H1 (cell line): ENCODE measurements around the gene ANXA8. TPM values are rescaled to one million over a fixed set of nuclear protein-coding genes. Genes with fewer than 3 reads are reported as not detected.

Experiments used
- CTCF ChIA-PET: fragments of 300-600 bp; sonication (Branson Sonifier 250); formaldehyde crosslinking; loops from one replicate; lab custom pipeline; 2021; ENCODE audit not compliant: partially characterized antibody; lab: Charles Lee
- POLR2A ChIA-PET: fragments of 300-600 bp; sonication (Branson Sonifier 250); formaldehyde crosslinking; loops from one replicate; lab custom pipeline; 2021; ENCODE audit warnings: inconsistent platforms; ENCODE audit not compliant: partially characterized antibody; lab: Charles Lee
- DNase-seq, 2 experiments: peaks; one replicate each; pipeline versions ENCODE4 v3.0.0 to v3.0.0-alpha.2; 2010 to 2022; ENCODE audit warnings: low spot score in 2 of 2, low read depth in 1 of 2, mixed read lengths in 1 of 2
- FAIRE-seq: peaks from 2 replicates; lab custom pipeline; 2011; peaks lifted over from hg19 to GRCh38; lab: Jason Lieb, UNC
- H2AFZ ChIP-seq: 2 replicates; pipeline ENCODE4 v1.8.1; 2012; ENCODE audit warnings: low read length, inconsistent platforms
- H2AK5ac ChIP-seq: 2 replicates; pipeline ENCODE4 v1.6.1; 2013; ENCODE audit warnings: low read depth, low read length
- H2BK120ac ChIP-seq: replicated peaks from 2 replicates; pipeline ENCODE3; 2013; ENCODE audit warnings: low read depth, low read length, inconsistent platforms
- H2BK12ac ChIP-seq: 2 replicates; pipeline ENCODE4 v1.6.1; 2013; ENCODE audit warnings: low read depth, low read length
- H2BK15ac ChIP-seq: 2 replicates; pipeline ENCODE4 v1.6.1; 2013; ENCODE audit warnings: low read length
- H2BK20ac ChIP-seq: 2 replicates; pipeline ENCODE4 v1.6.1; 2013; ENCODE audit warnings: low read length
- H2BK5ac ChIP-seq: 2 replicates; pipeline ENCODE4 v1.6.1; 2013; ENCODE audit warnings: low read depth, low read length
- H3K14ac ChIP-seq: 2 replicates; pipeline ENCODE4 v1.6.1; 2013; ENCODE audit warnings: inconsistent platforms; ENCODE audit not compliant: insufficient read length
- H3K18ac ChIP-seq: 2 replicates; pipeline ENCODE4 v1.6.1; 2013; ENCODE audit warnings: low read length; ENCODE audit errors: extremely low read depth
- H3K23ac ChIP-seq: 2 replicates; pipeline ENCODE4 v1.6.1; 2013; ENCODE audit warnings: inconsistent platforms; ENCODE audit not compliant: insufficient read length
- H3K23me2 ChIP-seq: 2 replicates; pipeline ENCODE4 v1.6.1; 2013; ENCODE audit warnings: low read depth, low read length
- H3K27ac ChIP-seq: 2 replicates; pipeline ENCODE4 v1.6.1; 2011; ENCODE audit warnings: low read depth, low read length, inconsistent platforms
- H3K27me3 ChIP-seq, 4 experiments: replicated peaks in 1 of 4; 1 replicate in 1 of 4; 2 replicates in 3 of 4; pipeline versions ENCODE4 v1.6.1 to v1.8.1; 2011 to 2013; ENCODE audit warnings: low read length in 3 of 4, mild to moderate bottlenecking in 3 of 4, inconsistent platforms in 2 of 4, mixed read lengths in 2 of 4, moderate library complexity in 1 of 4; ENCODE audit not compliant: control insufficient read depth in 3 of 4, insufficient read depth in 3 of 4; ENCODE audit errors: extremely low read depth in 1 of 4
- H3K36me3 ChIP-seq, 4 experiments: 2 replicates each; pipeline versions ENCODE4 v1.6.1 to v1.8.1; 2011 to 2013; ENCODE audit warnings: mild to moderate bottlenecking in 4 of 4, low read length in 3 of 4, moderate library complexity in 2 of 4, control low read depth in 1 of 4, inconsistent platforms in 1 of 4; ENCODE audit not compliant: insufficient read depth in 4 of 4, control insufficient read depth in 2 of 4
- H3K4ac ChIP-seq: replicated peaks from 2 replicates; pipeline ENCODE3; 2013; ENCODE audit warnings: low read length, low read depth, mixed read lengths, inconsistent platforms; ENCODE audit not compliant: insufficient read length
- H3K4me1 ChIP-seq, 4 experiments: replicated peaks in 1 of 4; 1 replicate in 1 of 4; 2 replicates in 3 of 4; pipeline versions ENCODE4 v1.6.1 to v1.8.1; 2011 to 2013; ENCODE audit warnings: low read length in 3 of 4, inconsistent platforms in 2 of 4, mixed read lengths in 1 of 4; ENCODE audit not compliant: insufficient read depth in 4 of 4, control insufficient read depth in 3 of 4
- H3K4me2 ChIP-seq, 2 experiments: 2 replicates each; pipeline versions ENCODE4 v1.6.1 to v1.8.1; 2011 to 2013; ENCODE audit warnings: low read depth in 2 of 2, low read length in 2 of 2, control low read depth in 1 of 2, inconsistent platforms in 1 of 2, mild to moderate bottlenecking in 1 of 2; ENCODE audit not compliant: insufficient read depth in 1 of 2
- H3K4me3 ChIP-seq, 4 experiments: fragments of 200-600, 300-600 bp in 1 of 4; sonication (generic), shearing (Covaris generic), sonication (Bioruptor Twin) in 1 of 4; 2 replicates each; pipeline versions ENCODE4 v1.5.1 to v1.8.1; 2011 to 2016; ENCODE audit warnings: low read length in 4 of 4, low read depth in 3 of 4, control low read depth in 2 of 4, inconsistent platforms in 2 of 4, mild to moderate bottlenecking in 2 of 4, mixed read lengths in 1 of 4, moderate library complexity in 1 of 4; ENCODE audit not compliant: insufficient read depth in 2 of 4; ENCODE audit errors: extremely low read depth in 1 of 4
- H3K56ac ChIP-seq: replicated peaks from 2 replicates; pipeline ENCODE3; 2013; ENCODE audit warnings: low read depth, mild to moderate bottlenecking, mixed read lengths, low read length, inconsistent platforms; ENCODE audit not compliant: insufficient read length
- H3K79me1 ChIP-seq: 2 replicates; pipeline ENCODE4 v1.6.1; 2013; ENCODE audit warnings: low read depth, low read length, control low read depth
- H3K79me2 ChIP-seq, 2 experiments: 2 replicates each; pipeline versions ENCODE4 v1.6.1 to v1.8.1; 2012 to 2013; ENCODE audit warnings: low read length in 2 of 2, mild to moderate bottlenecking in 2 of 2, inconsistent platforms in 1 of 2; ENCODE audit not compliant: insufficient read depth in 2 of 2, control insufficient read depth in 1 of 2
- H3K9ac ChIP-seq, 4 experiments: replicated peaks in 1 of 4; 1 replicate in 1 of 4; 2 replicates in 3 of 4; pipeline versions ENCODE4 v1.6.1 to v1.8.1; 2011 to 2013; ENCODE audit warnings: low read depth in 3 of 4, low read length in 3 of 4, control low read depth in 2 of 4, mild to moderate bottlenecking in 2 of 4, moderate library complexity in 2 of 4, inconsistent platforms in 1 of 4; ENCODE audit errors: extremely low read depth in 1 of 4
- H3K9me3 ChIP-seq, 2 experiments: 2 replicates each; pipeline versions ENCODE4 v1.6.1 to v1.8.1; 2012 to 2013; ENCODE audit warnings: mild to moderate bottlenecking in 2 of 2, moderate library complexity in 2 of 2, control low read depth in 1 of 2, inconsistent platforms in 1 of 2, low read depth in 1 of 2, low read length in 1 of 2, mixed read lengths in 1 of 2; ENCODE audit not compliant: insufficient read depth in 2 of 2
- H4K20me1 ChIP-seq, 2 experiments: replicated peaks in 1 of 2; 2 replicates each; pipeline versions ENCODE3 to v1.8.1; 2011 to 2013; ENCODE audit warnings: inconsistent platforms in 2 of 2, low read length in 2 of 2, mild to moderate bottlenecking in 1 of 2; ENCODE audit not compliant: insufficient read depth in 2 of 2, control insufficient read depth in 1 of 2
- H4K5ac ChIP-seq: 2 replicates; pipeline ENCODE4 v1.6.1; 2013; ENCODE audit warnings: low read length, low read depth, mixed read lengths, inconsistent platforms; ENCODE audit not compliant: insufficient read length
- H4K8ac ChIP-seq: 2 replicates; pipeline ENCODE4 v1.8.0; 2013; ENCODE audit warnings: mild to moderate bottlenecking, moderate library complexity, low read length, inconsistent platforms; ENCODE audit not compliant: insufficient read depth; ENCODE audit errors: extremely low read depth
- H4K91ac ChIP-seq: replicated peaks from 2 replicates; pipeline ENCODE3; 2013; ENCODE audit warnings: low read length, mixed read lengths, inconsistent platforms; ENCODE audit not compliant: insufficient read length
- BACH1 ChIP-seq: IDR thresholded peaks from 2 replicates; pipeline ENCODE4 v1.6.1; 2012; ENCODE audit warnings: low read length, improper control_type of control experiment
- CBX5 ChIP-seq: fragments of 300-800, 300-1000 bp; sonication (generic); IDR thresholded peaks from 2 replicates; pipeline ENCODE4 v1.7.1; 2016; ENCODE audit warnings: antibody characterized with exemption, low read length, low read depth
- EGR1 ChIP-seq: IDR thresholded peaks from 2 replicates; pipeline ENCODE4 v1.6.1; 2011; ENCODE audit warnings: low read depth, low read length, borderline replicate concordance
- EZH2 ChIP-seq: fragments of 200-600 bp; sonication (generic); IDR thresholded peaks from 2 replicates; pipeline ENCODE4 v1.7.1; 2012; ENCODE audit warnings: low read depth, mild to moderate bottlenecking, moderate library complexity, low read length, inconsistent platforms; ENCODE audit not compliant: severe bottlenecking
- GABPA ChIP-seq: IDR thresholded peaks from 2 replicates; pipeline ENCODE4 v1.6.1; 2011; ENCODE audit warnings: mild to moderate bottlenecking, low read length, moderate library complexity, borderline replicate concordance; ENCODE audit not compliant: insufficient read depth
- HDAC2 ChIP-seq, 2 experiments: fragments of 300-600 bp in 1 of 2; sonication (generic) in 1 of 2; IDR thresholded peaks; 2 replicates each; pipeline ENCODE4 v1.6.1; 2011 to 2012; ENCODE audit warnings: low read depth in 2 of 2, low read length in 2 of 2, mild to moderate bottlenecking in 2 of 2, moderate library complexity in 2 of 2, borderline replicate concordance in 1 of 2, inconsistent platforms in 1 of 2
- KDM1A ChIP-seq: fragments of 200-600, 300-600 bp; sonication (generic); IDR thresholded peaks from 2 replicates; pipeline ENCODE4 v1.7.1; 2016; ENCODE audit warnings: mild to moderate bottlenecking, low read length, borderline replicate concordance
- NRF1 ChIP-seq: IDR thresholded peaks from 2 replicates; pipeline ENCODE4 v1.6.1; 2011; ENCODE audit warnings: mild to moderate bottlenecking, low read depth, low read length, improper control_type of control experiment
- RAD21 ChIP-seq, 2 experiments: IDR thresholded peaks in 1 of 2; conservative IDR thresholded peaks in 1 of 2; 2 replicates each; pipeline ENCODE4 v1.6.1; 2011; ENCODE audit warnings: low read depth in 2 of 2, low read length in 2 of 2, improper control_type of control experiment in 1 of 2, inconsistent platforms in 1 of 2, mild to moderate bottlenecking in 1 of 2, moderate library complexity in 1 of 2
- RFX5 ChIP-seq: IDR thresholded peaks from 2 replicates; pipeline ENCODE4 v1.6.1; 2011; ENCODE audit warnings: low read depth, low read length, improper control_type of control experiment, borderline replicate concordance
- SP1 ChIP-seq: IDR thresholded peaks from 2 replicates; pipeline ENCODE4 v1.6.1; 2011; ENCODE audit warnings: low read depth, low read length
- SP2 ChIP-seq: IDR thresholded peaks from 2 replicates; pipeline ENCODE4 v1.6.1; 2012; ENCODE audit warnings: mild to moderate bottlenecking, low read length, inconsistent platforms
- SP4 ChIP-seq: IDR thresholded peaks from 2 replicates; pipeline ENCODE4 v1.6.1; 2012; ENCODE audit warnings: low read length, inconsistent platforms
- TBP ChIP-seq: IDR thresholded peaks from 2 replicates; pipeline ENCODE4 v1.6.1; 2011; ENCODE audit warnings: low read depth, low read length, improper control_type of control experiment
- TEAD4 ChIP-seq: IDR thresholded peaks from 2 replicates; pipeline ENCODE4 v1.6.1; 2012; ENCODE audit warnings: low read depth, low read length, inconsistent platforms, mixed read lengths
- WGBS, 2 experiments: shearing (Covaris generic) in 1 of 2; methylation state at CpG; one replicate each; pipeline versions ENCODE4 v1.1.6 to v1.1.7; 2013 to 2015; ENCODE audit warnings: low lambda C conversion rate in 2 of 2, mixed read lengths in 2 of 2, inconsistent platforms in 1 of 2, low coverage in 1 of 2, missing lambda C conversion rate in 1 of 2; ENCODE audit not compliant: insufficient replicate concordance in 2 of 2, insufficient coverage in 1 of 2, insufficient read length in 1 of 2; ENCODE audit errors: extremely low coverage in 1 of 2, missing lambda C conversion rate in 1 of 2; 5-methylcytosine and 5-hydroxymethylcytosine counted together
- polyA plus RNA-seq, 7 experiments: library from polyadenylated mRNA; depleted of rRNA in 3 of 7; stranded (reverse) in 5 of 7; unstranded in 2 of 7; fragments of >200 nt in 5 of 7; fragments of 200-250 nt in 2 of 7; gene quantifications; 1 replicate in 5 of 7; 2 replicates in 1 of 7; 4 replicates in 1 of 7; pipeline versions ENCODE4 v1.2.1 to v1.2.3, GENCODE V29; 2011 to 2013; ENCODE audit warnings: missing spikeins in 2 of 7, mixed read lengths in 2 of 7
- total RNA-seq: library from RNA; stranded (reverse); fragmentation: NEBNext Ultra II Directional; extraction: Animal tissue kit (Norgen Biotek cat#: 25700); gene quantifications from 2 replicates; pipeline ENCODE4 v1.2.1, GENCODE V29; 2021

The ANXA8 gene
- total and polyA plus RNA-seq, 2 of the 8 experiments (the other 6 are each of a cell fraction or from before 2014, with no cell fraction given): 0.15 TPM; not detected in 1

DNA sequence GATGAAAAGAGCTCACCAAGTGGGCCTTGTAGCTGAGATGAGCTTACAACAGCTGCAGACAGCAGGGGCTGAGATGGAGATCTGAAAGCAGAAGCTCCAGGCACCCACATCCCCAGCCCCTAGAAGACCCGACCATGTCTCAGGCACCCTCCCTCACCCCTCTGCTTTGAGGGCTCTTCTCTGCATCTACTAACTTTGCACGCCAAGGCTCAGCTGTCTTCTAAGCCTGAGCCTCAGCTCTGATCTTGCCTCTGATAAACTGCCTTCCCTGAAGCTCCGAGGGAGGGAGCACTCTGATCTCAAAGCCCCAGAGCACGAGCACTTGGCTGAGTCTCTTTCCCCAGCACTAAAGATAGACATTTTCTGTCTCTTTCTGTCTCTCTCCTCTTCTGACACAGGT, 42.0 kb downstream of the ANXA8 start:
- CTCF ChIA-PET: interaction anchor here (0.8 to 1.5 kb wide), 4 partner anchors 8 to 101 kb away, joined by 3 to 12 read pairs (median 4); no protein-coding TSS in a partner anchor
- no peak for TF ChIP-seq NRF1
- TF ChIP-seq TBP: no peak
- no peak for TF ChIP-seq EGR1
- TF ChIP-seq SP2: no peak
- no peak for TF ChIP-seq KDM1A
- no peak for TF ChIP-seq HDAC2 (IDR thresholded peaks at IDR 0.05; ENCODE audit: borderline replicate concordance in 1 of 2, low read depth in 2 of 2, low read length in 2 of 2)
- no peak for TF ChIP-seq SP4
- TF ChIP-seq RAD21 (IDR thresholded peaks at IDR 0.05 in 1 of 2, conservative IDR thresholded peaks at IDR 0.05 in 1 of 2; ENCODE audit: low read depth in 2 of 2, low read length in 2 of 2): no peak
- TF ChIP-seq RFX5: no peak
- TF ChIP-seq CBX5: no peak
- no peak for TF ChIP-seq GABPA
- TF ChIP-seq EZH2: no peak
- no peak for TF ChIP-seq BACH1
- TF ChIP-seq TEAD4: no peak
- TF ChIP-seq SP1: no peak

More for the DNA sequence above, 42.0 kb downstream of the ANXA8 start:
- Histone ChIP-seq H2AK5ac (no peak overlapping the region), H3K4me2 (no peak overlapping the region), H4K5ac (no peak overlapping the region), H3K4ac (no peak overlapping the region), H3K79me1 (no peaks in the 10 kb centered on the region), H2AFZ (no peak overlapping the region), H3K9me3 (no peaks in the 10 kb centered on the region), H3K56ac (no peak overlapping the region), H2BK15ac (no peak overlapping the region), H2BK5ac (no peak overlapping the region), H3K4me3 (no peak overlapping the region), H4K20me1 (no peaks in the 10 kb centered on the region), H3K27me3 (no peaks in the 10 kb centered on the region), H3K18ac (no peak overlapping the region), H3K36me3 (no peaks in the 10 kb centered on the region), H3K14ac (no peak overlapping the region), H2BK20ac (no peak overlapping the region), H3K9ac (no peak overlapping the region), H3K4me1 (no peaks in the 10 kb centered on the region), H3K23ac (no peak overlapping the region), H3K27ac (no peak overlapping the region), H2BK12ac (no peak overlapping the region), H4K91ac (no peak overlapping the region), H3K23me2 (no peaks in the 10 kb centered on the region), H2BK120ac (no peak overlapping the region), H3K79me2 (no peaks in the 10 kb centered on the region), H4K8ac (no peak overlapping the region)
- 87% methylated on average over 4 of the region's 4 CpGs; no CpG with 5 or more reads in 1 of the 2 experiments for WGBS, 2 experiments
- POLR2A ChIA-PET: interaction anchor here (0.5 kb wide), 1 partner anchor 49 kb away, joined by 3 read pairs; no protein-coding TSS in a partner anchor
- FAIRE-seq: no peak
- no peak for DNase-seq
